Glutamatergic neuron (in vitro differentiated cells): ENCODE measurements around the gene SCG2. TPM values are rescaled to one million over a fixed set of nuclear protein-coding genes. Genes with fewer than 3 reads are reported as not detected.

Experiments used
- DNase-seq: peaks from one replicate; pipeline ENCODE4 v3.0.0; 2022
- H3K27ac Mint-ChIP-seq: one replicate; pipeline ENCODE4 v1.8.0; 2020; ENCODE audit warnings: mild to moderate bottlenecking, mixed read lengths, inconsistent platforms; ENCODE audit not compliant: unreplicated experiment
- H3K27me3 Mint-ChIP-seq: one replicate; pipeline ENCODE4 v1.8.0; 2020; ENCODE audit warnings: mild to moderate bottlenecking, moderate library complexity, mixed read lengths, inconsistent platforms; ENCODE audit not compliant: unreplicated experiment
- H3K36me3 Mint-ChIP-seq: one replicate; pipeline ENCODE4 v1.8.0; 2020; ENCODE audit warnings: mild to moderate bottlenecking, mixed read lengths, inconsistent platforms; ENCODE audit not compliant: unreplicated experiment
- H3K4me1 Mint-ChIP-seq: one replicate; pipeline ENCODE4 v1.8.0; 2020; ENCODE audit warnings: mild to moderate bottlenecking, low read depth, mixed read lengths, inconsistent platforms; ENCODE audit not compliant: unreplicated experiment
- H3K4me3 Mint-ChIP-seq: one replicate; pipeline ENCODE4 v1.8.0; 2020; ENCODE audit warnings: mild to moderate bottlenecking, mixed read lengths, inconsistent platforms; ENCODE audit not compliant: unreplicated experiment
- H3K9me3 Mint-ChIP-seq: one replicate; pipeline ENCODE4 v1.8.0; 2020; ENCODE audit warnings: mild to moderate bottlenecking, moderate library complexity, mixed read lengths, inconsistent platforms; ENCODE audit not compliant: unreplicated experiment
- CTCF ChIP-seq: fragments of 200-600 bp; sonication (generic); IDR thresholded peaks from one replicate; pipeline ENCODE4 v1.5.0; 2021; ENCODE audit not compliant: partially characterized antibody, unreplicated experiment
- total RNA-seq: library from RNA; stranded (reverse); fragmentation: NEBNext Ultra II Directional; extraction: Animal tissue kit (Norgen Biotek cat#: 25700); gene quantifications from one replicate; pipeline ENCODE4 v1.2.1, GENCODE V29; 2021; ENCODE audit not compliant: unreplicated experiment

SCG2 gene
- total RNA-seq, 1 donor from 2014 or later: 38.7 TPM

- TF ChIP-seq CTCF: no peak
- H3K36me3 Mint-ChIP-seq: no peaks in the 10 kb centered on the region
- H3K4me3 Mint-ChIP-seq: no peak overlapping the region
- DNase-seq: no peak
- peaks cover 2% of the 10 kb centered on the region for H3K27me3 Mint-ChIP-seq
- H3K9me3 Mint-ChIP-seq: peaks cover 3% of the 10 kb centered on the region
- no peak overlapping the region for H3K27ac Mint-ChIP-seq
- H3K4me1 Mint-ChIP-seq: peaks cover 23% of the 10 kb centered on the region
These were observed 43.2 kb downstream of the SCG2 start for GRCh38 chr2:223558970-223559369.

- Mint-ChIP-seq H3K9me3 (peaks cover 3% of the 10 kb centered on the region), H3K36me3 (no peaks in the 10 kb centered on the region), H3K4me3 (no peak overlapping the region), H3K4me1 (peaks cover 17% of the 10 kb centered on the region), H3K27ac (no peak overlapping the region), H3K27me3 (peaks cover under 1% of the 10 kb centered on the region)
- TF ChIP-seq CTCF: no peak
- no peak for DNase-seq
These were observed 47.2 kb downstream of the SCG2 start for GRCh38 chr2:223554923-223555322.

GRCh38 chr2:223549215-223549614 lies 52.9 kb downstream of the SCG2 start:
- peak; percentile 12 for DNase-seq
- Mint-ChIP-seq H3K4me1 (peaks cover 45% of the 10 kb centered on the region), H3K36me3 (no peaks in the 10 kb centered on the region), H3K4me3 (no peak overlapping the region), H3K27ac (peak overlapping the region; percentile 88), H3K27me3 (peaks cover 8% of the 10 kb centered on the region), H3K9me3 (peaks cover 15% of the 10 kb centered on the region)
- no peak for TF ChIP-seq CTCF

- H3K4me3 Mint-ChIP-seq: no peak overlapping the region
- TF ChIP-seq CTCF: no peak
These were observed 54.0 kb downstream of the SCG2 start for GRCh38 chr2:223548194-223548593.

More at GRCh38 chr2:223548194-223548593, 54.0 kb downstream of the SCG2 start:
- peaks cover 15% of the 10 kb centered on the region for H3K9me3 Mint-ChIP-seq
- H3K27me3 Mint-ChIP-seq: peaks cover 8% of the 10 kb centered on the region
- H3K36me3 Mint-ChIP-seq: peaks cover 2% of the 10 kb centered on the region
- DNase-seq: no peak
- peaks cover 45% of the 10 kb centered on the region for H3K4me1 Mint-ChIP-seq
- no peak overlapping the region for H3K27ac Mint-ChIP-seq

Other genes with a start within 250 kb of the SCG2 start
- gene AP1S3, start 235.2 kb upstream of the SCG2 start, total RNA-seq: 3.1 TPM